ENCODE measurements around the gene CXCR6.
A peak's percentile ranks its signal among the peaks of the same experiment; 100 is the strongest.
"Not testable (repeated sequence)": the region's sequence is repeated elsewhere in the genome, so short reads cannot be mapped to it uniquely, and the experiment has no call there.

The CXCR6 gene

GRCh38 chr3:45992133-45992729 lies 49.0 kb downstream of the CXCR6 start:
- no peak for DNase-seq

- no peak for DNase-seq
Observed at GRCh38 chr3:45992821-45993221, 49.6 kb downstream of the CXCR6 start.

- DNase-seq, result no peak
Observed at GRCh38 chr3:45993421-45994027, 50.3 kb downstream of the CXCR6 start.

- no peak for DNase-seq
Observed at GRCh38 chr3:45994419-45995235, 51.4 kb downstream of the CXCR6 start.

GRCh38 chr3:45995236-45996192 lies 52.2 kb downstream of the CXCR6 start, which contains the start of gene FYCO1:
Gene FYCO1, minus strand, starts transcription at chr3:45995824. Its CDS starts 10,914 bp downstream, at chr3:45984910.
- peak; percentile 55 for DNase-seq

- DNase-seq, result not testable (repeated sequence)
Observed at GRCh38 chr3:45997499-45997898, 54.2 kb downstream of the CXCR6 start.

- DNase-seq, result no peak
Observed at GRCh38 chr3:45997942-45998341, 54.7 kb downstream of the CXCR6 start.

Measured in DMS153 (cell line).